ENCODE data around the gene DDTL. TPM values are rescaled to one million over a fixed set of nuclear protein-coding genes. Genes with fewer than 3 reads are reported as not detected.

Gene DDTL
- total and polyA plus RNA-seq, 2 of the 4 experiments (the other 2 are of a cell fraction) = 0.36 to 1.5 TPM

GRCh38 chr22:23926561-23926960 lies 40.1 kb upstream of the DDTL start:
- Histone ChIP-seq H3K27me3 (ENCODE audit: control insufficient read depth, insufficient read depth, low read length) (no peaks in the 10 kb centered on the region), H3K9me1 (ENCODE audit: insufficient read depth, low read length) (no peaks in the 10 kb centered on the region), H3K14ac (replicated peaks; ENCODE audit: low read depth, low read length) (no peak overlapping the region), H2BK20ac (ENCODE audit: low read depth, low read length) (no peak overlapping the region), H3K4me1 (ENCODE audit: control insufficient read depth, insufficient read depth, low read length) (no peaks in the 10 kb centered on the region), H3K23ac (ENCODE audit: low read depth, low read length) (no peak overlapping the region), H3K18ac (ENCODE audit: low read depth, low read length) (no peak overlapping the region), H4K20me1 (ENCODE audit: insufficient read depth, low read length) (no peaks in the 10 kb centered on the region), H2BK120ac (ENCODE audit: low read depth, low read length) (no peak overlapping the region), H3K56ac (ENCODE audit: extremely low read depth, insufficient read depth, low read length) (no peak overlapping the region), H3K4me2 (ENCODE audit: low read depth, low read length) (no peak overlapping the region), H2AK9ac (replicated peaks; ENCODE audit: low read depth, low read length, poor library complexity) (no peak overlapping the region), H3K4ac (ENCODE audit: low read depth, low read length) (no peak overlapping the region), H2BK5ac (ENCODE audit: low read depth, low read length, poor library complexity, severe bottlenecking) (no peak overlapping the region), H4K5ac (ENCODE audit: low read depth, low read length) (no peak overlapping the region), H2AFZ (replicated peaks; ENCODE audit: low read length, poor library complexity) (no peak overlapping the region), H3K9me3 (ENCODE audit: control insufficient read depth, insufficient read depth, low read length) (peaks cover 12% of the 10 kb centered on the region), H4K8ac (ENCODE audit: low read depth in 2 of 2, low read length in 2 of 2) (no peak overlapping the region), H3K9ac (ENCODE audit: low read depth, low read length) (no peak overlapping the region), H3K4me3 (ENCODE audit: insufficient read depth, low read depth, low read length) (no peak overlapping the region), H3K27ac (ENCODE audit: insufficient read depth, low read length) (no peak overlapping the region), H2AK5ac (ENCODE audit: low read depth, low read length) (no peak overlapping the region), H2BK15ac (ENCODE audit: low read depth, low read length) (no peak overlapping the region), H3K79me1 (ENCODE audit: low read depth in 1 of 2, low read length in 2 of 2) (no peaks in the 10 kb centered on the region), H4K91ac (ENCODE audit: insufficient read depth, low read depth, low read length) (no peak overlapping the region), H3K36me3 (ENCODE audit: control insufficient read depth, insufficient read depth, low read length) (no peaks in the 10 kb centered on the region)
- in situ Hi-C loops (cut with MboI; ENCODE audit: low sequenced_read_pairs) (no loop called here), intact Hi-C loops (cut with micrococcal nuclease) (no loop called here), dilution Hi-C loops (cut with HindIII; ENCODE audit: low sequenced_read_pairs, unreplicated experiment) (no loop called here)
- no peak for DNase-seq
- ATAC-seq (ENCODE audit: low read depth) = no peak
- BruUV-seq (replicated peaks) = no TSS peak
- ChIA-PET CTCF (no interaction called here), POLR2A (ENCODE audit: unreplicated experiment) (no interaction called here)
- TF ChIP-seq RFX5 (IDR thresholded peaks at IDR 0.05; ENCODE audit: low read depth, low read length) (no peak), BHLHE40 (IDR thresholded peaks at IDR 0.05; ENCODE audit: low read depth, low read length) (no peak)
- no CpG with 5 or more reads among the region's 14 CpGs for WGBS, 2 experiments (ENCODE audit: extremely low coverage in 2 of 2, insufficient read length in 1 of 2)

Data from IMR-90 (cell line).